BJ (cell line): ENCODE data around the gene SBF2. TPM values are rescaled to one million over a fixed set of nuclear protein-coding genes. Genes with fewer than 3 reads are reported as not detected.

Experiments used
- CTCF ChIA-PET: fragments of 350-600 bp; formaldehyde crosslinking; extraction: SDS; loops from one replicate; lab custom pipeline; 2021; ENCODE audit warnings: antibody characterized with exemption, inconsistent platforms; lab: Yijun Ruan, JAX
- POLR2A ChIA-PET: fragments of 300-600 bp; sonication (Branson Sonifier 250); formaldehyde crosslinking; extraction: SDS; loops from one replicate; lab custom pipeline; 2021; ENCODE audit warnings: antibody characterized with exemption; lab: Charles Lee
- DNase-seq: peaks from one replicate; pipeline ENCODE4 v3.0.0-alpha.2; 2011; ENCODE audit warnings: low read depth
- H3K27me3 ChIP-seq: 2 replicates; pipeline ENCODE4 v1.6.0; 2011; ENCODE audit warnings: low read length; ENCODE audit not compliant: control insufficient read depth, insufficient read depth
- H3K36me3 ChIP-seq: 2 replicates; pipeline ENCODE4 v1.5.1; 2011; ENCODE audit warnings: low read length; ENCODE audit not compliant: control insufficient read depth, insufficient read depth
- H3K4me3 ChIP-seq: 2 replicates; pipeline ENCODE4 v1.5.1; 2011; ENCODE audit warnings: low read depth, mild to moderate bottlenecking, control low read depth, low read length
- polyA plus RNA-seq: library from polyadenylated mRNA; depleted of rRNA; stranded (reverse); fragments of >200 nt; gene quantifications from 2 replicates; pipeline ENCODE4 v1.2.3, GENCODE V29; 2011
- TF ChIP-seq, protein P1 (sequence below): IDR thresholded peaks from 2 replicates; pipeline ENCODE4 v1.5.1; 2011; ENCODE audit warnings: low read depth, mild to moderate bottlenecking, control low read depth, inconsistent platforms, low read length, moderate library complexity; ENCODE audit not compliant: insufficient read depth

Gene SBF2
- polyA plus RNA-seq, 1 experiment: 33.8 TPM

DNA sequence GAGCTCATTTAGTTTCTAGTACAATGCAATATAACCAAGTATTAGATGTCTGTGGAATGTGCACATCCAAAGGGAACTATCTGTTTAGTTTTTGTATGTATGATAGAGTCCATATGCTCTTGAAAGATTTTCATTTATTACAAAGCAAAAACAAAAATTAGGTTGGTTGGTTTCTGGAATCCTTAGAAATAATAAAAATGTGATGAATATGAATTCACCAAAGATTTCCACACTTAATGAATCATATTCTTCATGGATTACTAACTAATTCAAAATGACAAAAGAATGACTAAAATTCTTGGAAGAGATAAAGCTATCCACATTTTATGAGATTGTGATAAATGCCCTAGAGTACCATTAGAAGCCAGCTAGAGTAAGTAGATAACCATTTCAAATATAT, 261.1 kb downstream of the SBF2 start:
- ChIA-PET CTCF (interaction anchor here (1.2 kb wide), 1 partner anchor 270 kb away, joined by 4 read pairs; no protein-coding TSS in a partner anchor), POLR2A (interaction anchor here (0.5 to 0.9 kb wide), 3 partner anchors 231 to 275 kb away, joined by 3 to 4 read pairs (median 3); no protein-coding TSS in a partner anchor)
- Histone ChIP-seq H3K4me3 (no peak overlapping the region), H3K27me3 (no peaks in the 10 kb centered on the region), H3K36me3 (no peaks in the 10 kb centered on the region)
- TF ChIP-seq, protein P1, sequence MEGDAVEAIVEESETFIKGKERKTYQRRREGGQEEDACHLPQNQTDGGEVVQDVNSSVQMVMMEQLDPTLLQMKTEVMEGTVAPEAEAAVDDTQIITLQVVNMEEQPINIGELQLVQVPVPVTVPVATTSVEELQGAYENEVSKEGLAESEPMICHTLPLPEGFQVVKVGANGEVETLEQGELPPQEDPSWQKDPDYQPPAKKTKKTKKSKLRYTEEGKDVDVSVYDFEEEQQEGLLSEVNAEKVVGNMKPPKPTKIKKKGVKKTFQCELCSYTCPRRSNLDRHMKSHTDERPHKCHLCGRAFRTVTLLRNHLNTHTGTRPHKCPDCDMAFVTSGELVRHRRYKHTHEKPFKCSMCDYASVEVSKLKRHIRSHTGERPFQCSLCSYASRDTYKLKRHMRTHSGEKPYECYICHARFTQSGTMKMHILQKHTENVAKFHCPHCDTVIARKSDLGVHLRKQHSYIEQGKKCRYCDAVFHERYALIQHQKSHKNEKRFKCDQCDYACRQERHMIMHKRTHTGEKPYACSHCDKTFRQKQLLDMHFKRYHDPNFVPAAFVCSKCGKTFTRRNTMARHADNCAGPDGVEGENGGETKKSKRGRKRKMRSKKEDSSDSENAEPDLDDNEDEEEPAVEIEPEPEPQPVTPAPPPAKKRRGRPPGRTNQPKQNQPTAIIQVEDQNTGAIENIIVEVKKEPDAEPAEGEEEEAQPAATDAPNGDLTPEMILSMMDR: no peak
- DNase-seq: peak; percentile 24

DNA sequence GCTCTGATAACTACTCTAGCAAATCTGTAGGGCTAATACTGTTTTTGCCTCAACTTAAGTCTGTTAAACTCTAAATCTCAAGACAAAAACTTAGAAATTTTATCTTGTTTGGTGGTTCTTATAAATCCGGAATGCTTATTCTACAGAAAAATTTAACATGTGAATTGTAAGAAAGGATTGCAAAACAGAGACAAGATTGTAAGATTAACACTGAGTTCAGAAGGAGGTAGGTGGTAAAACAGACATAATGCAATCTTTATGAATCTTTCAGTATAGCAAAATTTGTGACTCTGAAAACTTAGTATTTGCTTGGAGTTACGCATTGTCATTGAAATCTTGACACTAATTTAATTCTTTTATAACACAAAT, 263.9 kb downstream of the SBF2 start:
- POLR2A ChIA-PET: no interaction called here
- Histone ChIP-seq H3K36me3 (no peaks in the 10 kb centered on the region), H3K4me3 (no peak overlapping the region), H3K27me3 (no peaks in the 10 kb centered on the region)
- TF ChIP-seq, protein P1: no peak
- CTCF ChIA-PET: no interaction called here
- DNase-seq: no peak

DNA sequence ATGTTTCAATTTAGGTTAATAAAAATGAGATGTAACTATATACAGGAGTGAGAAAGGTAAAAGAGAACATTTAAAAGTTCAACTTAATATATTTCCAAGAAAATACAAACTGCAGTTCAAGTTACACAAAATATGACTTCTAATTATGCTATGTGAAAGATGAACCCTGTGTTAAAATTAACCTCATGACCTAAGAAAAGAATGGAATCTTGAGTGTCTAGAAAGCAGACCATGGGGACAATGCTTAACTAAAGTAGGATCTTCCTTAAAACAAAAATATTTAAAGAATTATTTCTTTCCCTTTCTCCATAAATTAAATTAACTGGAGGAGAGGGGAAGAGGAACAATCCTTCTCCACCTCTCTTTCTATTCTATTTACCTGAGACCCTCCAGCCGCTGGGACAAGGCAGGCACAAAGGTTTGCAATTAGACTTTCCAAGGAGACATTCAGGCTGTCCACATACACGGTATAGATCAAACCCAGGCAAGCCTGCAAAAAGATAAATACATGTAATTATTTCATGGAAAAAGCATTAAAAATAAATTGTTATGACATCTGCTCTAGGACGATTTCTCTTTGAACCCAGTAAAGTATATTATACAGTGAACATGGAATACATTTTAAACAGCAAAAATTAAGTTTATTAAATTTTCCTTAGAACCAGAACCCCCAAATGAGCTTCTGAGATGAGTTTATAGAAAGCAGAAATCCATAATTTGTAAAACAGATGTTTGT, 264.5 kb downstream of the SBF2 start:
- Histone ChIP-seq H3K4me3 (no peak overlapping the region), H3K36me3 (no peaks in the 10 kb centered on the region), H3K27me3 (no peaks in the 10 kb centered on the region)
- POLR2A ChIA-PET: no interaction called here
- CTCF ChIA-PET: no interaction called here
- no peak for DNase-seq
- TF ChIP-seq, protein P1: no peak

GRCh38 chr11:10026514-10026913, 267.5 kb downstream of the SBF2 start:
- POLR2A ChIA-PET: no interaction called here

DNA sequence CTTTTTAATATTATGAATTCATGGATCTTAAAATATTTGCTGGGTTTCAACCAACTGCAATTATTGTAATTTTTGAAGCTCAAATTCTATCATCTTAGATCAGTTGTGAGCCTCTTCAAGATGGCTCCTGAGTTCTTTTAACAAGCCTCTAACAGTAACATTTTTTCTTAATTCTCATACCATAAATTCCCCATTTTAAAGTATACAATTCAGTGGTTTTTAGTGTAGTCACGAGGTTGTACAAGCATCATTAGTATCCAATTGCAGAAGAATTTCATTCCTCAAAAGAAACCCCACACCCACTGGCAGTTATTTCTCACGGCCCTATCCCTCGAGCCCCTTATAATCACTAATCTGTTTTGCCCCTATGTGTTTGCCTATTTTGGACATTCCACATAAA, 270.8 kb downstream of the SBF2 start:
- CTCF ChIA-PET: no interaction called here
- H3K4me3 ChIP-seq: no peak overlapping the region
- no peaks in the 10 kb centered on the region for H3K27me3 ChIP-seq
- TF ChIP-seq, protein P1: no peak
- POLR2A ChIA-PET: interaction anchor here (0.6 kb wide), 1 partner anchor 836 kb away, joined by 4 read pairs; no protein-coding TSS in a partner anchor
- no peaks in the 10 kb centered on the region for H3K36me3 ChIP-seq
- DNase-seq: no peak

More at GRCh38 chr11:10026514-10026913, 267.5 kb downstream of the SBF2 start:
- Histone ChIP-seq H3K4me3 (no peak overlapping the region), H3K27me3 (no peaks in the 10 kb centered on the region), H3K36me3 (no peaks in the 10 kb centered on the region)
- TF ChIP-seq, protein P1: no peak
- CTCF ChIA-PET: interaction anchor here (1.0 kb wide), 1 partner anchor 12 kb away, joined by 3 read pairs; no protein-coding TSS in a partner anchor
- no peak for DNase-seq
